Medulla oblongata (tissue), 1 donor: ENCODE results near the gene LEMD2.
A peak's percentile ranks its signal among the peaks of the same experiment; 100 is the strongest.

Experiments used
- DNase-seq: peaks from one replicate; pipeline ENCODE4 v3.0.0-alpha.2; 2015; ENCODE audit errors: extremely low spot score

LEMD2 gene

DNA sequence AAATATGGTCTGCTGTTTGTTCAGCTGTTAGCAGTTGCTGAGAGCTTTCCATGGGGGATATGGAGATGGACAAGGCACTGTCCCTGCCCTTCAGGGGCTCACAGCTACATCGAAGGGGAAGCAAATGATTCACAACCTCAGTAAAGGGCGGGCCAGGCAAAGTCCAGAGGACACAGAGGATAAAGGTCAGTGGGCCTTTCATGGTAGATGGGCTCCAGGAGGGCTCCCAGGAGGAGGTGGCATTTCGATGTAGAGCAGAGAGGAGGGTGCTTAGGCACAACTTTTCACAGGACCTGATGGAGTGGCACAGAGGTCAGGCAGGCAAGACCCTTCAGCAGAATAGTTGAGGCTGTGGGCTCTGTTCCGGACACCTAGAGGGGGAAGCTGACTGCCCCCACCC, 30.1 kb upstream of the LEMD2 start:
- no peak for DNase-seq

DNA sequence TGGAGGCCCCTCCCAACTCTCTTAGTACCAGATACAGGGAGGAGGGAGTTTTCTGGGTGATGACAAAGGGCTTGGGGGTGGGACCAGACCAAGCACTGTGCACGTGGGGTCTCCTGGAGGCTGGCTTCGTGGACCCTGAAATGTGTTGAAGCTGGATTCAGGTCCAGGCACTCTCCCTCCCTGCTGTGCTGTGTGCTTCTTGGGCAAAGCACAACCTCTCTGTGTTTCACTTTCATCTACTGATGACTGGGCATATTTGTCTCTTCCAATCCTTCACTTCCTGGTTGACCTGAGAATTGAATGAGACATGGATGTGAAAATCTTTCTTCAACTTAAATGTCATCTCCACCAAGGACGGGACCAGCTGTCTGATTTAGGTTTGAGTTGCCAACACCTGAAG, 29.4 kb upstream of the LEMD2 start:
- DNase-seq: no peak

DNA sequence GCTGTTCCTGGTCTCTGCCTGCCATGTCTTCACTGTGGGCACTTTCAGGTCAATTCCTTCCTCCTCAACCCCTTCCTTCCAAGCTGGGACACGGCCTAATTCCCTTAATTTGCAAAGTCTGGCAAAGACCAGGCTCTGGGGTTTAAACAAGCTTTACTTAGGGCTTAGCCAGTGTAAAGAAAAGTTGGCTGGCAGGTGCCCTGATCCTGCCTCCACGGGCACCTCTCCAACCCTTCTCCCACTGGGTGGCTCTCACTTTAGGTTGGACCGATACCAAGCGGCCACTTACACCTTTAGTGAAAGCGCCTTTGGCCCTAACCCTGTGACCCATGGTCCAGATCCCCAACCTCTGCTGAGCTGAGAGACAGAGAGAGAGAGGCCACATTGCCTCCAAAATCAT, 28.6 kb upstream of the LEMD2 start:
- DNase-seq: no peak

DNA sequence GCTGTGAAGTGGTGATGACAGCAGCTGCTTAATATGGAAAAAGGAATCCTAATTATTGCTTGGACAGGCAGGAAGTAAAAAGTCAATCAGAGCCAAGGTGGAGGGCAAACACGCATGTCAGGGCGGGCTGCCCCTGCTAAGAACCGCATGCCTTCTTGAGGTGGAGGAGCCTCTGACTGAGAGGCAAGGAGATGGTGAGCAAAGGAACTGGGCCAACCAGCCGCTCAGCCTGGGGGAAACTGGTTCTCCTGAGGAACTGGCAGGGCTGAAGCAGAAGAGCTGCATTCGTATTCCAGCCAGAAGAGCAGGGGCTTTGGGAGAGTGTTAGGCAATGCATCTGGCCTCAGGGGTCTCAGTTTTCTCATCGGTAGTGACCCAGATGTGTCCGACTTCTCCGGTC, 28.0 kb upstream of the LEMD2 start:
- no peak for DNase-seq

DNA sequence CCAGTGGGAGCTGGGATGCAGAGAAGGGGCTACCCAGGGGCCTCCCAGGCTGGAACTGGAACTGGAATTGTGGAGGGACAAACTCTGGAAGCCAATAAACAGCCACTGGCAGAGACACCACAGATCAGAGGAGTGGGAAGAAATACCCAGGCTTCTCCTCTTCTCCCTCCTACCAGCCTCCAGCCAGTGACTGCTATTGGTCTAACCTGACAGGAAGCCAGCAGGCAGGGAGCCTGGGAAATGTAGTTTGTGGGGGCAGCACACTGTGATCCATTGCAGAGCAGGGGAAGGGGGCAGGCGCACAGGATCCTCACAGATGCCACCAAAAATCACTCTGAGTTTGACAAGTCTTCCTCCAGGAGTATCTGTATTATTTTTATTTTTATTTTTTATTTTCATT, 26.9 kb upstream of the LEMD2 start:
- DNase-seq: no peak

DNA sequence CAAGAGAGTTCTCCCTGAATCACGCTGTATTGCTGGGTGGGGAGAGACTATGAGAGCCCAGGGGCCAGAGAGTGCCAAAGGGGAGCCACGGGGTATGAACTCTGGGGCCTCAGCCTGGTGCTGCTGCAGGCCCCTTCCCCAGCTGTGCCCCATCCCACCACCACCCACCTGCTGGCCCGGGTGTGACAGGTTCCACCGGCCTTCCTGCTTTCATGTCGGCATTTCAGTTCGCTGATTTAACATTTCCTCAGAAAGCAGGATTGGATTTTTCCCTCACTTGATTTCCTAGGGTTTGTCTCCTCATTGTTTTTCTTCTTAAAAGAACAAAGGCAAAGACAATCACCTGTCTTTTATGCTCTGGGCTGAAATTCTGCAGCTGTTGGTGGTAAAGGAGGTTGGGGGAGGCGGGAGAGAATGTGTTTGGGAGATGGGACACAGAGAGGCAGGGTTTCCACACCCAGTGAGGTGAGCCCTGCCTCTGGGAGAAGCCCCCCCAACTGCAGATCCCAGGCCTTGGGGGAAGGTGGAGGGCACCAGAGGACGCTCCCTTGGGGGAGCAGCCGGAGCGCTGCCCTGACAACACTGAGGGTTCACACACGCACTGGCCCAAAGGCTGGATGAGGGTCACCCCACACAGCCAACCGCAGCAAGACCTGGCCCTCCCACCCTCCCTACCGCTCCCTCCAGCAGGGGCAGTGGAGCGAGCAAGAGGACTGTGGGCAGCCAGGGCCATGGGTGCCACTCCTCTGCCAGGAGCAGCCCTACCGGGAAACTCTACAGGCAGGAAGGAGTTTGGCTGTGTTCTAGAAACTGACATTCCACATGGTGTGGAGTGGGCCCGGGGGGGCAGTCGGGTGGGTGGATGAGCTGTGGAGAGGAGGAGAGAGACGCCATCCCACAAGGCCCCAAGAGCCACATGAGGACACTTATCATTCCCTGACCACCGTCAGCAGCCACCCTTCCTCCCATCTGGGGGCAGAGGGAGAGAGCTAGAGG, 25.4 kb upstream of the LEMD2 start:
- no peak for DNase-seq

DNA sequence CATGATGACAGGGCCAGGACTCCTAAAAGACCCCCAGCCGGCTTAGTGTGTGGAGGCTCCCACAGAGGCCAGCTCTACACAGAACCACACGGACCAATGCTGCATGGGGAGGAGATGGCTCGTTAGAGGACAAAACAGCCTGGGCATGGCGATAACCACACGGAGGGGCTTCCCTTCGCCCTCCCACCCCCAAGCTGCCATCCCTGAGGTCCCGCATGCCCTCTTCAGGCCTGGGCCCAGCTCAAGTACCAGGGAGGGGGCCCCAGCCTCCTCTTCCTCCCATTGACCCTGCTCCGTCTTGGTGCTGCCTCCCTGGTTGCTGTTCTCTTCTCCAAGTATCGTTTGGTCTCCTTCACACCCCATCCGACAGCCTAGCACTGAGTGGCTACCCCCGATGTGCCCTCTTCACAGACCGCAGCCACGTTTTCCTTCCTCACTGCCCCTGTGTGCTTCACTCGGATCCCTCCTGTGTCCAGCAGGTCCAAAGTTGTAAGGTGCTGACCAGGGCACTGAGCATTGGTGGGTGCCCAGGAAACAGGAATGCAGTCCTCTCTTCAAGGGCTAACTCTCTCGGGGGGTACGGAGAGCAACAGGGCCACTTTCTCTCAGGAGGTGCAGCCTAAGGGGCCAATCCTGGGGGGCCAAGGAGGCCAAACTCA, 24.4 kb upstream of the LEMD2 start:
- DNase-seq: no peak

DNA sequence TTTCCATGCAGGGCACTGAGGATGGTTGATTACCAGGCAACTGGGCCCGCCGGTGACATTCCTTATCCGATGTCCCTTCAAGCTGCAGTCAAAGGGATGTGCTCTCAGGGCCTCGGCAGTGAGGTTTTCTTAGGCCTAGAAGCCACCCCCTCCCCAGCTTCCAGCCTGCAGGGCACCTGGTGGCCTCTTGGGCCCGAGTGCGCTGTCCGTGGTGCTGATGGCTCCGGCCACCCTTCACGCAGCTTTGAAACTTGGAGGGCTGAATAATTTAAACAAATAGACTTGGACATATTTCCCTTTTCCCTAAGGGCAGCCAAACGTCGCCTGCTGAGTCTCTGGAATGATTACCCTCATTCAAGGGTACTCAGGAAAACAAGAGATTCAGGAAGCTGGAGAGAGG, 23.7 kb upstream of the LEMD2 start:
- DNase-seq: peak; percentile 10

DNA sequence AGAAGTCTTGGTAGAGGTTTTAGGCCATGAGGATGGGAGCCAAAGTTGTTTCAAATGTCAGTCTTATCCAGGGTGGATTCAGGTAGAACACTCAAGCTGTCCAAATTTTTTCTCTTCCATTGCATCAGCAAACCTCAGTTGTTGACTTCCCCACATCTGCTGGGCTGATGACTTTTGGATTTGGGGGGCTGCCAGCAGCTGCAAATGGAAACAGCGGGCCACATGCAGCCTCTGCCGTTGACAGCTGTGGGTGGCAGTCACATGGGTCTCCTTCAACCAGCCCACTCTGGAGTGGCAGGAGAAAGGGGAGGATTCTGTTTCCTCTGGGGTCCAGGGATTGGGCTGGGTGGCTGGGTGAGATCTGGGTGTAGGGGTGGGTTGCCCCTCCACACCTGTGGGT, 20.7 kb upstream of the LEMD2 start:
- DNase-seq: no peak

DNA sequence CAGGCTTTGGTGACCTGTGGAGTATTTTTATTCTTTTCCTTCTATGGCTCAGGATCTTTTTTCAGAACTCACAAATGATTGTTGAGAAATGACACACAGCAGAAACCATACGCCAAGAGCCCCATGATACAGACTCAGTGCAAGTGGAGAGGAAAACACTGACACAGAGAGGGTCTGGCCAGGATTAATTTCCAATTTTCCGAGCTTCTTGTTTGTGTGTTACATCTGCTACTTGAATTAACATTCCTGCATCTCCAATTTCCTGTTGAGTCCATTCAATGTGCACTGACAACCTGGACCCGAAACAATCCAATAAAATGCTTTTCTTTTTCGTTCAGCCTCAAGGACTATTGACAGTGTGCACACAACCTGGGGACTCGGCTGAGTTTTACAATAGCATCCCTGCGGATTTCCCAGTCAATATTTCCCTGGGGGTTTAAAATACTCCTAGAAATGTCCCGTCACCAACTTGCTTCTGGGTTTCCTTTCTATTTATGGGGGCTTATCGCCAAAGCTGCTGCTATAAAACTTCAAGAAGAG, 19.8 kb upstream of the LEMD2 start:
- DNase-seq: no peak

DNA sequence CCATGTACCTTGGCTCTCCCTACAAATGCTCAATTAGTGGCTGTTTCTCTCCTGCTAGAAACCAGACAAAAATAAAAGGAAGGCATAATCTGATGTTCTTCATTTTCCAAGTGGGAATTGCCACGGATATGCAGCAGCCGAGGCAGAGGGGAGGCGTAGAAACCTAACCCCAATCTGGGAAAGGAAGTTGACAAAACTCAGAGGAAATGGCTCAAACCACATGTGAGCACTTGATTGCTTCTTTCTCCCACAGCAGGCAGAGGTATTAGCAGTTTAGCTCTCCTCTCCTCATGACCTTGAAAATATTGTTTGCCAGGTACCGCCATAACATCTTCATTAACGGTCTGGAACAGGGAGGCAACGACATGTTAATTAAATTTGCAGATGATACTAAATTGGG, 18.7 kb upstream of the LEMD2 start:
- DNase-seq: no peak

DNA sequence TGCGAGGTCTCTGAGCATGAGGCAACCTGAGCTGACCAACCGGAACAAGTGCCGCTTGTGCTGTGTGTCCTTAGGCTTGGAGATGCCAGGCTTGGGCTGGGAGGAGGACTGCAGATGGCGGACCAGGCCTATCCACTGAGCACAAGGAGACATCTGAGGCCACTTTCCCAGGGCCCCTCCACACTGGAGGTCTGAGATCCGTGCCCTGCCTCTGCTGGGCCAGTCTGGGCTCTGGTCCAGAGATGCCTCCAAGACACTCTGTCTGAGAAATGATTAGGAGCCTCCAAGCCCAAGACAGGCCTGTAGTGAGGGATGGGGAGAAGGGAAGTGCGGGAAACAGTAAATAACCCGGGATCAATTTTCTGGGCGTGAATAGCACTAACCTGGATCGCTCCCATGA, 17.9 kb upstream of the LEMD2 start:
- DNase-seq: no peak

DNA sequence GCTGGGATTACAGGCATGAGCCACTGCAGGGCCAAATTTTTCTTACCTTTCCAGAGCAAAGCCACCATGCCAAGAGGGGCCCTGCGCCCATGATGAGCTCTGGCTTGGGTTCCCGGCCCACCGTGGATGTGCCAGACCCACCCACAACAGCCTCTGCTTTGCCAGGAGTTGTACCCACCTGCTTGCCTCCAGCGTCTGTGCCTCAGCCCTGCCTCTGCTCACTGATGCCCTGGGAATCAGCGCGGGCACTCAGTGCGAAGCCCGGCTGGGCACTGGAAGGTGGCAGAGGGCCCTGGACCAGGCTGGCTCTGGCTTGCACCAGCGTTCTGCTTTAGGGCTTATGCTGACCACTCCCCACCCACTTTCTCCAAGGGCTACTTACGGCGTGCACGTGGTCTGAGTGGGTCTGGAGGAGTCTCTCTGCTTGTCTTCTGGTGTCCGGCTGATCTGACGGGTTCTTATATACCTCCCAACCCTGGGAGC, 14.7 kb upstream of the LEMD2 start, which contains the start of gene MLN:
Gene MLN (minus strand): TSS at position 433 of the 483 bp plus-strand sequence. CDS start 2,840 bp downstream, outside the sequence.
- DNase-seq: no peak

DNA sequence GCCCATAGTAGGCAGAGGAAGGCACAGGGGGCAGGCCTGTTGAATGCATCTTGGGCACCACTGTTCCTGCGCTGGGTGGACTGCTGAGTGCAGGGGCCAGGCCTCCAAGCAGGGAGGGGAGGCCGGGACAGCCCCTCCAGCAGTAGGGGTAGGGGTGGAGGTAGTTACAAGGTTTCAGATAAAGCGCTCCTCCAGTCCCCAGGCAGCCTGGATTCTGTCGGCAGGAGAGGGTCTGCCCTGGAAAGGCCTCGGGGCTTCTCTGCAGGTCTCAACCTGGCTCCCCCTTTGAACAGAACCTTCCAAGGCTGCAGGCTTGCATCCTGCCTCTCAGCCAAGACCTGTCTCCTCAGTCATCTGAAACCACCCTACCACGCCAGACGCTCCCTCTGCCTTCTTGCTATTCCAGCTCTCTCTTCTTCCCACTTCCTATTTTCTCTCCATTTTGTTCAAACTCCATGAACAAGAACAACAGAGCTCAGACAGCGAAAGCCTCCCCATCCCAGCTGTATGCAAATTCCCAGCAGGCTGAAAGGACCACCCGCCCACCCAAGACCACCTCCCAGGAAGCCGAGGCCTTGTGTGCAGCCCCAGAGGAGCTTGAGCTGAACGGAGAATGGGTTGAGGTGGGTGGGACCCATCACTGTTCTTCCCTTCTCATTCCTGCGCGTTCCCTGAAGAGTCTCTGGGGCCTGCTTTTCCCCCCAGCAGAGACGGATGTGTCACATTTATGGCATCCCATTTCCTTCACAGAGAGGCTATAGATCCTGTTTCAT, 13.4 kb upstream of the LEMD2 start:
- DNase-seq: no peak

DNA sequence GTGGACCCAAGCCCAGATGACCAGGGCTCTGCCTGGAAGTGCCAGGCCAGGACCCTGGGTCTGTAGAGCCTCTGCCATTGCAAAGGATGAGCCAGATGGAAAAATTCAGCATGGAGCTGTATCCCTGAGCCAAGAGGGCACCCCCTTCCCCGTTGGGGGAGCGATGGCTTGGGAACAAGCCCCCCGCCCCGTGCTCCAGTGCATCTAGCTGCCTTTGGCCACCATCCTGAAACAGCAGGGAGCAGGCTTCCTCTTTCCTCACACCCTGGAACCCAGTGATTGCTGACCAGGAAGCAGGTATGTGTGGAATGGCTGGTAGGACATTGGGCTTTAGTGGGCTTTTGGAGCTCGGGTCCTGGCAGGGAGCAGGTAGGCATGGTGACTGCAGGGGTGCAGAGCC, 12.7 kb upstream of the LEMD2 start:
- DNase-seq: no peak

DNA sequence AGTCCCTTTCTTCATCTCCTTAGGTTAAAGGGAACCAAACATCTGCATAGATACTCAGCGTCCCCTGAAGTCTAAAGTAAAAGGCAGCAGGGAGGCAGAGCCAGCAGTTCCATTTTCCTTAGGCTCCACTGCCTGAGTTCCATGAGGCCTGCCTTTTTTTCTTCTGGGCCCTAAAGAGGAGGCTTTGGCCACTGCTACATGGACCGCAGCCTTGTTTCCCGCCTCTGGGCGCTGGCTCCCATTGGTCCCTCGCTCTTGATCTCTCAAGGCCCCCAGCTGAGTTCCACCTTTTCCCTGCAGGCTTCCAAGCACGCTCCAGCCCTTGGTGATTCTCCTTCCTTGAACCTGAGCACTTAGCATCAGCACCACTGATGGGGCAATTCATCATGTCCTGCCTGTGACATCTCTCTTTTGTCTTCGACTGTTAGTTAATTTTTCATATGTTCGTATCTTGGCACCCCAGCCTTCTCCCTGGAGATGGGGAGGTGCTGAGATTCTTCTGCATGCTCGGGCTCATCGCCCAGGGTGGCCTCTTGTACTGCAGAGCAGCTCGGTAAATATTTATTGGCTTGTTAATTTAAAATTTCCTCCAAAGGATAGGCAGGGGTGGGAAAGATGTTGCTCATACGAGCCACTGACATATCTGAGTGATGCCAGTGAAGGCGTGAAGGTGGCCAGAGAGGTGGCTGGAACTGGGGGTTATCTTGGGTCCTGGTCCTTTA, 11.5 kb upstream of the LEMD2 start:
- DNase-seq: no peak

DNA sequence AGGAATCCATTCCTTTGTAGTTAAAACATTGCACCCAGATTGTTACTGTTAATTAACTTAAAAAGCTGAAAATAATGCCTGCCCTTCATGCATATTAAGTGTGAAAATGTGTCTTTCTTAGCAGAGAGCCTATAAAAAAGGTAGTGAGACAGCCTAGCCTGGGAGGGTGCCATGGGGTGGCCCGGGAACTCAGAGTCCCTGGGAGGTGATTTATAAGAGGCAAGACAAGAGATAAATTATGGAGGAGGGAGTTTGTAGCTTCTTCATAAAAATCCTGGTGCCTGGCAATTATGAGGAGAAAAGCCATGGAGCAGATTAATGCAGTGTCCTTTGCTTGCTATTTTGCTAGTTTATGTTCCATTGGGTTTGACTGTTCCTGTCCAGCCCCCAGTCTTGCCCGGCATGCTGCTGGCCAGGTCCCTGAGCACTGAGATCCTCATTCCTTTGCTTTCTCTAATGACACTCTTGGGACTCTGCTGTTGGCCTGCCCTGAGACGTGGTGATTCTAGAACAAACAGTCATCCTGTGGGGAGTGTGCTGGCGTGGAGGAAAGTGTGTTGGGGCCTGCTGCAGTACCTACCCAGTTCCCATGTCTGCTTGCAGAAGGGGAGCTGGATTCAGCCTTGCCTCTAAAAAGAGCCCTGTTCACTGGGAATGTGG, 10.7 kb upstream of the LEMD2 start:
- no peak for DNase-seq

DNA sequence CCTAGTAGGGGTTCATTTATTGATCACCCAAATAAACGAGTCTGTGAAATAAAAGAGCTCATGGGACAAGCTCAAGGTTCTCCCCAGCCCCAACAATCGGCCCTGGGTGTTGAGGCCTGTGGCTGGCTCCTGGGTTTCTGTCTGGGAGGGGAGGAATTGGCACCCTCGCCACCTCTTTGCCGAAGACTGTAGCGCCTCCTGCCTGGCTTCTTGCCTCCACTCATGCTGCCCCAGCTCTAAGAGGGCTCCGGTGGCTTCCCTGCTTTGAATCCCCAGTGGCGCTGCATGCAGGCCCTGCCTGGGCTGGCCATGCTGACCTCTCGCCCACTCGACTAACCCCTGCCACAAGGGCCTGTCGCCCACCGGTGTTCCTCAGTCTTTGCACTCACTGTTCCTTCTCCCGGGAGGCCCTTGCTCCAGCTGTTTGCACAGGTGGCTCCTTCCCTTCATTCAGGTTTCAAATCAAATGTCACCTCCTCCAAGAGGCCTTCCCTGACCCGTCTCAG, 9.5 kb upstream of the LEMD2 start:
- DNase-seq: no peak

DNA sequence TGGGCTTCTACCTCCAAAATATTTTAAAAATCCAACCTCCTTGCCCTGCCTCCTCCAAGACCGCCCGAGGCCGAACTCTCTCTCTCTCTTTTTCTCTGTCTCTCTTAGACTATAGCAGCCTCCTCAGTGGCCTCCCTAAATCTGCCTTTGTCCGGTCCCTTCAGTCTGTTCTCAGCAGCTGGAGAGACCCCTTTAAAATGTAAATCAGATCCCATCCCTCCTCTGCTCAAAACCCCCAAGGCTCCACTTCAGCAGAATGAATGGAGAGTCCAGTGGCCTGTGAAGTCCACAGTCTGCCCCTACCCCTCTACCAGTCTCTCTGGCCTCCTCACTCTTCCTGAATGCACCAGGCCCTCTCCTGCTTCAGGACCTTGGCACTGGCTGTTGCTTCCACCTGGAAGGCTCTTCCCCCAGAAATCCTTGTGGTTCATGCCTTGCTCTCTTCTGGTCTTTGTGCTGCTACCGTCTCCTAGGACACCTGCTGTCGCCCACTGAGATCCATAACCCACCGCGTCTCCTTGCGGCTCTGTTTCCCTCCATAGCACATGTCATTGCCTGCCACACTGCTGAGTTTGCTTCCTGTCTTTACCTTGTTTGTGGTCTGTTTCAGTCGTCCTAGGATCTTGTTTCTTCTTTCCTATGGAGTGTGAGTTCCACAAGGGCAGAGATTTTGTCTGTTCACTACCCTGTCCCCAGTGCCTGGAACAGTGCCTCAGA, 8.9 kb upstream of the LEMD2 start:
- no peak for DNase-seq
